Liver (tissue), 2 donors: Measurements from ENCODE around the gene PARP3.

Source experiments
- CTCF ChIP-seq: fragments of 150-350 bp; IDR thresholded peaks from 2 replicates; pipeline ENCODE4 v1.5.1; 2017; ENCODE audit warnings: improper control_type of control experiment, low read depth, low read length; ENCODE audit not compliant: missing input control
- YY1 ChIP-seq: IDR thresholded peaks from 2 replicates; pipeline ENCODE4 v1.6.1; 2016; ENCODE audit warnings: antibody characterized with exemption, mild to moderate bottlenecking
- TF ChIP-seq, protein P1 (sequence below): IDR thresholded peaks from 2 replicates; pipeline ENCODE4 v1.6.1; 2016; ENCODE audit warnings: antibody characterized with exemption
- TF ChIP-seq, protein P2 (sequence below): IDR thresholded peaks from 2 replicates; pipeline ENCODE4 v1.6.1; 2016; ENCODE audit warnings: antibody characterized with exemption, mild to moderate bottlenecking
- donor health status: healthy.

GRCh38 chr3:51980253-51980652, 38.1 kb downstream of the PARP3 start:
- TF ChIP-seq CTCF = no peak
- TF ChIP-seq, protein P1, sequence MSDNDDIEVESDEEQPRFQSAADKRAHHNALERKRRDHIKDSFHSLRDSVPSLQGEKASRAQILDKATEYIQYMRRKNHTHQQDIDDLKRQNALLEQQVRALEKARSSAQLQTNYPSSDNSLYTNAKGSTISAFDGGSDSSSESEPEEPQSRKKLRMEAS = no peak
- no peak for TF ChIP-seq YY1
- TF ChIP-seq, protein P2, sequence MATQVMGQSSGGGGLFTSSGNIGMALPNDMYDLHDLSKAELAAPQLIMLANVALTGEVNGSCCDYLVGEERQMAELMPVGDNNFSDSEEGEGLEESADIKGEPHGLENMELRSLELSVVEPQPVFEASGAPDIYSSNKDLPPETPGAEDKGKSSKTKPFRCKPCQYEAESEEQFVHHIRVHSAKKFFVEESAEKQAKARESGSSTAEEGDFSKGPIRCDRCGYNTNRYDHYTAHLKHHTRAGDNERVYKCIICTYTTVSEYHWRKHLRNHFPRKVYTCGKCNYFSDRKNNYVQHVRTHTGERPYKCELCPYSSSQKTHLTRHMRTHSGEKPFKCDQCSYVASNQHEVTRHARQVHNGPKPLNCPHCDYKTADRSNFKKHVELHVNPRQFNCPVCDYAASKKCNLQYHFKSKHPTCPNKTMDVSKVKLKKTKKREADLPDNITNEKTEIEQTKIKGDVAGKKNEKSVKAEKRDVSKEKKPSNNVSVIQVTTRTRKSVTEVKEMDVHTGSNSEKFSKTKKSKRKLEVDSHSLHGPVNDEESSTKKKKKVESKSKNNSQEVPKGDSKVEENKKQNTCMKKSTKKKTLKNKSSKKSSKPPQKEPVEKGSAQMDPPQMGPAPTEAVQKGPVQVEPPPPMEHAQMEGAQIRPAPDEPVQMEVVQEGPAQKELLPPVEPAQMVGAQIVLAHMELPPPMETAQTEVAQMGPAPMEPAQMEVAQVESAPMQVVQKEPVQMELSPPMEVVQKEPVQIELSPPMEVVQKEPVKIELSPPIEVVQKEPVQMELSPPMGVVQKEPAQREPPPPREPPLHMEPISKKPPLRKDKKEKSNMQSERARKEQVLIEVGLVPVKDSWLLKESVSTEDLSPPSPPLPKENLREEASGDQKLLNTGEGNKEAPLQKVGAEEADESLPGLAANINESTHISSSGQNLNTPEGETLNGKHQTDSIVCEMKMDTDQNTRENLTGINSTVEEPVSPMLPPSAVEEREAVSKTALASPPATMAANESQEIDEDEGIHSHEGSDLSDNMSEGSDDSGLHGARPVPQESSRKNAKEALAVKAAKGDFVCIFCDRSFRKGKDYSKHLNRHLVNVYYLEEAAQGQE = no peak
